Measurements from ENCODE around the gene PTGES3L. TPM values are rescaled to one million over a fixed set of nuclear protein-coding genes. Genes with fewer than 3 reads are reported as not detected.

The PTGES3L gene
- total and polyA plus RNA-seq, 10 donors: 0.61 to 1.8 (median 0.93) TPM; not detected in 1

DNA sequence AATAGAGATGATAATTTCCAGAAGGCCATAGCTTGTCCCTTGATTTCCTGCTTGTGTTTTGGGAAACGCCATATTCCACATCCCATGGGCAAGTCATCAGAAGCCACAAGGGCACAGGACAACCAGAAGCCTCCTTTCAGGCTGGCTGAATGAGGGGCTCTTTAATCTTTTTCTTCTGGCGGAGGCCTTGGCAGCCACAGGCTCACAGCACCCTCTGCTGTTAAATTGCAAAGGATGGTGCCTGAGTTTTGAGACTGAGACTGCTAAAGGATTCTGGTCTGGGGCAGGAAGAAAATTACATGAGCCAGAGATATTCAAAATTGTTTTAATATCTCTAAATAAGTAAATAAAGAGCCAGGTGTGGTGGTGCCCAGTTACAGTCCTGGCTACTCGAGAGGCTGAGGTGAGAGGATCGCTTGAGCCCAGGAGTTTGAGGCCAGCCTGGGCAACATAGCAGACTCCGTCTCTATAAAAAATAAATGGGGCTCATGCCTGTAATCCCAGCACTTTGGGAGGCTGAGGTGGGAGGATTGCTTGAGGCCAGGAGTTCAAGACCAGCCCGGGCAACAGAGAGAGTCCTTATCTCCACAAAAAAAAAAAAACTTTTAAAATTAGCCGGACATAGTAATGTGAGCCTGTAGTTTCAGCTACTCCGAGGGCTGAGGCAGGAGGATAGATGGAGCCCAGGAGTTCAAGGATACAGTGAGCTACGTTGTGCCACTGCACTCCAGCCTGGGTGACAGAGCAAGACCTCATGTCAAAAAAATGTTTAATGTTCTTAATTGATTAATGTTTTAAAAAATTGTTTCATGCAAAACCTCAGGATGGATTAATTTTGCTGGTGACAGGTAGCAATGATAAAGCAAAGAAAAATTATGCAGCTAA, 41.9 kb downstream of the PTGES3L start:
- no peak for TF ChIP-seq POLR2AphosphoS5 (IDR thresholded peaks at IDR 0.05)
- TF ChIP-seq, protein P1, sequence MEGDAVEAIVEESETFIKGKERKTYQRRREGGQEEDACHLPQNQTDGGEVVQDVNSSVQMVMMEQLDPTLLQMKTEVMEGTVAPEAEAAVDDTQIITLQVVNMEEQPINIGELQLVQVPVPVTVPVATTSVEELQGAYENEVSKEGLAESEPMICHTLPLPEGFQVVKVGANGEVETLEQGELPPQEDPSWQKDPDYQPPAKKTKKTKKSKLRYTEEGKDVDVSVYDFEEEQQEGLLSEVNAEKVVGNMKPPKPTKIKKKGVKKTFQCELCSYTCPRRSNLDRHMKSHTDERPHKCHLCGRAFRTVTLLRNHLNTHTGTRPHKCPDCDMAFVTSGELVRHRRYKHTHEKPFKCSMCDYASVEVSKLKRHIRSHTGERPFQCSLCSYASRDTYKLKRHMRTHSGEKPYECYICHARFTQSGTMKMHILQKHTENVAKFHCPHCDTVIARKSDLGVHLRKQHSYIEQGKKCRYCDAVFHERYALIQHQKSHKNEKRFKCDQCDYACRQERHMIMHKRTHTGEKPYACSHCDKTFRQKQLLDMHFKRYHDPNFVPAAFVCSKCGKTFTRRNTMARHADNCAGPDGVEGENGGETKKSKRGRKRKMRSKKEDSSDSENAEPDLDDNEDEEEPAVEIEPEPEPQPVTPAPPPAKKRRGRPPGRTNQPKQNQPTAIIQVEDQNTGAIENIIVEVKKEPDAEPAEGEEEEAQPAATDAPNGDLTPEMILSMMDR (IDR thresholded peaks at IDR 0.05 in 8 of 11, conservative IDR thresholded peaks at IDR 0.05 in 3 of 11): peak in 8 of 11 experiments; percentile 35 to 60 (median 53)
- TF ChIP-seq POLR2A (IDR thresholded peaks at IDR 0.05): no peak
- Histone ChIP-seq H3K4me3 (no peak overlapping the region), H3K36me3 (no peaks in the 10 kb centered on the region), H3K27me3 (replicated peaks in 1 of 7) (peaks cover 0 to 9% (median 0%) of the 10 kb centered on the region in 7 donors), H3K27ac (no peak overlapping the region), H3K4me1 (peaks cover 0 to 7% (median 0%) of the 10 kb centered on the region in 6 donors), H3K9me3 (no peaks in the 10 kb centered on the region)
- intact Hi-C loops (cut with DNase I; ENCODE audit: low total_unique reads): loop anchor here (2.0 kb wide), 1 partner anchor 95 kb away; no protein-coding TSS in a partner anchor
- WGBS, 5 donors: 44 to 46% (median 44%) methylated on average over 9 of the region's 9 CpGs
- DNase-seq: no peak

DNA sequence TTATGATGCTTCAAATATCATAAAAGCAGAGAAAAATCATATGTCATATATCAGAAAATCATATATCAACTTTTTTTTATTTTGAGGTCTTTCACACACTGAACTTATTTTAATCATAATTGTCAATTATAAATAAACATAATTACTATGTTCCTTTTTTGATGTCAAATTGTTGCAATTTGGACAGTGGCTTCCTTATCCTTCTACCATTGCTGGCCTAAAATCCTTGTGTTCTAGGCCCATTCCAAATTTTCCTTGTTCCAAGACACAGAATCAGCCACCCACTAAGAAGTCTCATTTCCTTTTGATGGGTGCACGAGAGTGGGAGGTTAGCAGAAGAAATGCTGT, 50.4 kb downstream of the PTGES3L start:
- H3K27ac ChIP-seq: peak overlapping the region in 1 of 8 donors; percentile 68
- H3K9me3 ChIP-seq: no peaks in the 10 kb centered on the region
- H3K36me3 ChIP-seq: no peaks in the 10 kb centered on the region
- H3K4me1 ChIP-seq: peaks cover 4 to 24% (median 11%) of the 10 kb centered on the region in 6 donors
- WGBS, 5 donors: 91 to 98% (median 92%) methylated on average over 1 of the region's 1 CpG
- H3K4me3 ChIP-seq: no peak overlapping the region
- intact Hi-C loops (cut with DNase I; ENCODE audit: low total_unique reads): no loop called here
- peaks cover 0 to 16% (median 0%) of the 10 kb centered on the region in 7 donors for H3K27me3 ChIP-seq (replicated peaks in 1 of 7)
- DNase-seq: no peak
- no peak for TF ChIP-seq POLR2A (IDR thresholded peaks at IDR 0.05)
- TF ChIP-seq POLR2AphosphoS5 (IDR thresholded peaks at IDR 0.05): no peak
- TF ChIP-seq, protein P1 (IDR thresholded peaks at IDR 0.05 in 8 of 11, conservative IDR thresholded peaks at IDR 0.05 in 3 of 11): peak in 2 of 11 experiments; percentile 12

DNA sequence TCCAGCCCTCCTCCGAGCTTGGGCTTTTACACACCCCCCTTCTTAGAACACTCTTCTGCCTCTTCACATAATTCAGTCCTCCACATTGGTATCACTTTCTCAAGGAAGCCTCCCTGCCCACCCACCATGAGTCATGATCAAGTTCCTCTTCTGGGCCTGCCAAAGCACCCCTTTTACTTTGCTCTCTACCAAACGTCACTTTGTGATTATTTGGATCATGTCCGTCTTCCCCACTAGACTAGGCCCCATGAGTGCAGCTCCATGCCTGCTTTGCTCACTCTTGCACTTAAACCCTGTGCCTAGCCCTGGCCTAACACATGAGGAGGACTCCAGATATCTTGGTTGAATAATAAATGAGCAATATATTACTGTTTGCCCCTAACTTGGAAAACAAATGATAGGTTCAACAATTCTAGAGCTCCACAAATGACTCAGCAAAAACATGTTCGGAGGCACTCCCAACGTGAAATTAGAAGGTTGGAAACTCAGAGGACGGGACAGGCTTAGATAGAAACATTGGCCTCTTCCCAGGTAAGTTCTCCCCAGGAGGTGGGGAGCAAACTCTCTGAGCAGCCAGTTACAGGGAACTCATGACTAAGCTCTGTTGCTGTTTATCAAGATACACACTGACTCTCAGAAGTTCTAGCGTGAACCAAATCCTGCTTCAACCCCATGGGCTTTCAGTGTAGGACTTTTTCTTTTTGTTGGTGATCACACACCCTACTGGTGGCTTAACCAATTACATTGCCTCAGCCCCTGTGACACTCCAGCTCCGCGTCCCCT, 51.0 kb downstream of the PTGES3L start:
- WGBS, 5 donors: 31 to 43% (median 35%) methylated on average over 9 of the region's 9 CpGs
- no peak for DNase-seq
- intact Hi-C loops (cut with DNase I; ENCODE audit: low total_unique reads): no loop called here
- H3K27ac ChIP-seq: peak overlapping the region in 6 of 8 donors; percentile 46 to 68 (median 58)
- peaks cover 4 to 24% (median 11%) of the 10 kb centered on the region in 6 donors for H3K4me1 ChIP-seq
- TF ChIP-seq, protein P1 (IDR thresholded peaks at IDR 0.05 in 8 of 11, conservative IDR thresholded peaks at IDR 0.05 in 3 of 11): peak in 10 of 11 experiments; percentile 28 to 78 (median 64)
- TF ChIP-seq POLR2AphosphoS5 (IDR thresholded peaks at IDR 0.05) (no peak), POLR2A (IDR thresholded peaks at IDR 0.05) (no peak)
- H3K9me3 ChIP-seq: no peaks in the 10 kb centered on the region
- H3K4me3 ChIP-seq: peak overlapping the region in 1 of 8 donors; percentile 11
- peaks cover 0 to 18% (median 0%) of the 10 kb centered on the region in 7 donors for H3K27me3 ChIP-seq (replicated peaks in 1 of 7)
- no peaks in the 10 kb centered on the region for H3K36me3 ChIP-seq

Data from spleen (tissue), 11 donors.